Gastrocnemius medialis (tissue), 4 donors: ENCODE measurements around the gene CCDC197.

Source experiments
- POLR2A ChIP-seq, 2 donors: fragments of 450-650 bp; IDR thresholded peaks; one replicate each; pipeline ENCODE4 v1.6.1; 2017; ENCODE audit warnings: antibody characterized with exemption in 2 of 2, mild to moderate bottlenecking in 2 of 2, moderate library complexity in 2 of 2
- TF ChIP-seq, protein P1 (sequence below), 5 experiments: fragments of 450-650 bp in 3 of 5; fragments of 200-600 bp in 2 of 5; sonication (generic) in 2 of 5; IDR thresholded peaks in 4 of 5; conservative IDR thresholded peaks in 1 of 5; 1 replicate in 4 of 5; 2 replicates in 1 of 5; pipeline ENCODE4 v1.5.1; 2016 to 2019; ENCODE audit warnings: antibody characterized with exemption in 5 of 5, mild to moderate bottlenecking in 3 of 5, moderate library complexity in 3 of 5

DNA sequence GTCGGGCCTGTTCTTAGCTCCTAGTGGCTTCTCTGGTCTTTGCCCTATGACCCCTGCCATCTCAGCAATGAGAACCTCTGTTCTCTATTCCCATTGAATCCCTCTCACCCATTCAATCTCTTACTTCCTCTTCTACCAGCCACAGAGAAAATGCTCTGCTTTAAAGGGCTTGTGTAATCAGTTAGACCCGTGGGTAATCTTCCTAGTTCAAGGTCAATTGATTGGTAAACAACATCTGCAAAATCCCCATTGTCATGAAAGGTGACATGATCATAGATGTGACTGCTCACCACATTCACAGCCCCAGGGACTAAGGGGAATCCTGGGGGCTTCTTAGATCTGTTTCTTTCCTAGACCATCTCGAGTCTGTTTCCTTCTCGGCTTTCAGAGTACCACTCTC, 7.2 kb upstream of the CCDC197 start:
- TF ChIP-seq, protein P1, sequence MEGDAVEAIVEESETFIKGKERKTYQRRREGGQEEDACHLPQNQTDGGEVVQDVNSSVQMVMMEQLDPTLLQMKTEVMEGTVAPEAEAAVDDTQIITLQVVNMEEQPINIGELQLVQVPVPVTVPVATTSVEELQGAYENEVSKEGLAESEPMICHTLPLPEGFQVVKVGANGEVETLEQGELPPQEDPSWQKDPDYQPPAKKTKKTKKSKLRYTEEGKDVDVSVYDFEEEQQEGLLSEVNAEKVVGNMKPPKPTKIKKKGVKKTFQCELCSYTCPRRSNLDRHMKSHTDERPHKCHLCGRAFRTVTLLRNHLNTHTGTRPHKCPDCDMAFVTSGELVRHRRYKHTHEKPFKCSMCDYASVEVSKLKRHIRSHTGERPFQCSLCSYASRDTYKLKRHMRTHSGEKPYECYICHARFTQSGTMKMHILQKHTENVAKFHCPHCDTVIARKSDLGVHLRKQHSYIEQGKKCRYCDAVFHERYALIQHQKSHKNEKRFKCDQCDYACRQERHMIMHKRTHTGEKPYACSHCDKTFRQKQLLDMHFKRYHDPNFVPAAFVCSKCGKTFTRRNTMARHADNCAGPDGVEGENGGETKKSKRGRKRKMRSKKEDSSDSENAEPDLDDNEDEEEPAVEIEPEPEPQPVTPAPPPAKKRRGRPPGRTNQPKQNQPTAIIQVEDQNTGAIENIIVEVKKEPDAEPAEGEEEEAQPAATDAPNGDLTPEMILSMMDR (IDR thresholded peaks at IDR 0.05 in 4 of 5, conservative IDR thresholded peaks at IDR 0.05 in 1 of 5): no peak
- no peak for TF ChIP-seq POLR2A (IDR thresholded peaks at IDR 0.05)
